H9 (cell line): ENCODE measurements around the gene ERC2. TPM values are rescaled to one million over a fixed set of nuclear protein-coding genes. Genes with fewer than 3 reads are reported as not detected.

Experiments used
- DNase-seq: peaks from one replicate; pipeline ENCODE4 v3.0.0-alpha.2; 2017
- H2AFZ ChIP-seq: one replicate; pipeline ENCODE4 v1.6.1; 2013; ENCODE audit warnings: mild to moderate bottlenecking, low read length, control low read depth, moderate library complexity
- H2AK5ac ChIP-seq: 2 replicates; pipeline ENCODE4 v1.6.1; 2013; ENCODE audit warnings: low read length, control low read depth, mixed read lengths; ENCODE audit not compliant: insufficient read length
- H2BK120ac ChIP-seq: one replicate; pipeline ENCODE4 v1.6.1; 2013; ENCODE audit warnings: low read depth, mild to moderate bottlenecking, low read length, control low read depth, inconsistent platforms; ENCODE audit not compliant: poor library complexity, severe bottlenecking
- H2BK12ac ChIP-seq: 2 replicates; pipeline ENCODE4 v1.6.1; 2013; ENCODE audit warnings: low read length, control low read depth, mixed read lengths, low read depth; ENCODE audit not compliant: insufficient read length
- H2BK15ac ChIP-seq: 2 replicates; pipeline ENCODE4 v1.6.1; 2013; ENCODE audit warnings: low read depth, low read length, control low read depth
- H2BK20ac ChIP-seq: one replicate; pipeline ENCODE4 v1.6.1; 2013; ENCODE audit warnings: low read depth, mild to moderate bottlenecking, low read length, control low read depth, inconsistent platforms; ENCODE audit not compliant: poor library complexity, severe bottlenecking
- H2BK5ac ChIP-seq: 2 replicates; pipeline ENCODE4 v1.6.1; 2013; ENCODE audit warnings: low read length, control low read depth, mixed read lengths; ENCODE audit not compliant: insufficient read length
- H3K14ac ChIP-seq: 2 replicates; pipeline ENCODE4 v1.6.1; 2013; ENCODE audit warnings: low read length, control low read depth; ENCODE audit not compliant: insufficient read depth
- H3K18ac ChIP-seq: 2 replicates; pipeline ENCODE4 v1.6.1; 2013; ENCODE audit warnings: low read depth, mild to moderate bottlenecking, mixed read lengths, low read length, control low read depth; ENCODE audit not compliant: insufficient read length
- H3K23ac ChIP-seq: 2 replicates; pipeline ENCODE4 v1.6.1; 2013; ENCODE audit warnings: low read length, control low read depth, mixed read lengths, low read depth; ENCODE audit not compliant: insufficient read length
- H3K23me2 ChIP-seq: 2 replicates; pipeline ENCODE4 v1.6.1; 2013; ENCODE audit warnings: low read depth, mild to moderate bottlenecking, mixed read lengths, low read length, control low read depth; ENCODE audit not compliant: insufficient read length, poor library complexity, severe bottlenecking
- H3K27ac ChIP-seq: 2 replicates; pipeline ENCODE4 v1.5.1; 2013; ENCODE audit warnings: low read length, control low read depth, mixed read lengths, low read depth; ENCODE audit not compliant: insufficient read length
- H3K27me3 ChIP-seq: 2 replicates; pipeline ENCODE4 v1.6.1; 2013; ENCODE audit warnings: low read length, control low read depth, inconsistent platforms; ENCODE audit not compliant: insufficient read depth
- H3K4ac ChIP-seq: 2 replicates; pipeline ENCODE4 v1.6.1; 2013; ENCODE audit warnings: low read depth, mild to moderate bottlenecking, control low read depth, inconsistent platforms, low read length, moderate library complexity
- H3K4me1 ChIP-seq: 2 replicates; pipeline ENCODE4 v1.6.1; 2013; ENCODE audit warnings: low read length, control low read depth, inconsistent platforms; ENCODE audit not compliant: insufficient read depth
- H3K4me2 ChIP-seq: 2 replicates; pipeline ENCODE4 v1.6.1; 2013; ENCODE audit warnings: low read length, control low read depth, mixed read lengths; ENCODE audit not compliant: insufficient read length, insufficient read depth
- H3K56ac ChIP-seq: 2 replicates; pipeline ENCODE4 v1.6.1; 2013; ENCODE audit warnings: low read depth, mild to moderate bottlenecking, mixed read lengths, low read length, control low read depth; ENCODE audit not compliant: insufficient read length
- H3K79me1 ChIP-seq: 2 replicates; pipeline ENCODE4 v1.6.1; 2013; ENCODE audit warnings: low read depth, mild to moderate bottlenecking, moderate library complexity, low read length, control low read depth, inconsistent platforms; ENCODE audit not compliant: insufficient read depth, poor library complexity, severe bottlenecking
- H3K79me2 ChIP-seq: 2 replicates; pipeline ENCODE4 v1.6.1; 2013; ENCODE audit warnings: low read length, control low read depth, inconsistent platforms; ENCODE audit not compliant: insufficient read depth
- H3K9ac ChIP-seq: 2 replicates; pipeline ENCODE4 v1.6.1; 2013; ENCODE audit warnings: low read length, control low read depth, mixed read lengths; ENCODE audit not compliant: insufficient read length; ENCODE audit errors: extremely low read depth
- H3K9me3 ChIP-seq: one replicate; pipeline ENCODE4 v1.6.1; 2013; ENCODE audit warnings: low read depth, low read length, inconsistent platforms; ENCODE audit not compliant: control insufficient read depth
- H3T11ph ChIP-seq: one replicate; pipeline ENCODE4 v1.6.1; 2013; ENCODE audit warnings: mild to moderate bottlenecking, low read length, control low read depth, inconsistent platforms
- H4K20me1 ChIP-seq: one replicate; pipeline ENCODE4 v1.6.1; 2013; ENCODE audit not compliant: control insufficient read depth, insufficient read length, insufficient read depth
- H4K5ac ChIP-seq: 2 replicates; pipeline ENCODE4 v1.6.1; 2013; ENCODE audit warnings: low read depth, mild to moderate bottlenecking, mixed read lengths, low read length, control low read depth; ENCODE audit not compliant: insufficient read length
- H4K8ac ChIP-seq: replicated peaks from 2 replicates; pipeline ENCODE4 v1.6.1; 2013; ENCODE audit warnings: low read length, control low read depth, mixed read lengths, low read depth; ENCODE audit not compliant: insufficient read length
- H4K91ac ChIP-seq: 2 replicates; pipeline ENCODE4 v1.6.1; 2013; ENCODE audit warnings: low read depth, mild to moderate bottlenecking, moderate library complexity, mixed read lengths, low read length, control low read depth; ENCODE audit not compliant: insufficient read length
- H3K27ac Mint-ChIP-seq, 3 experiments: 2 replicates in 2 of 3; 3 replicates in 1 of 3; pipeline ENCODE4 v1.8.0; 2020 to 2021; ENCODE audit warnings: mixed read lengths in 3 of 3, mild to moderate bottlenecking in 1 of 3, moderate library complexity in 1 of 3
- H3K27me3 Mint-ChIP-seq: 2 replicates; pipeline ENCODE4 v1.8.0; 2021; ENCODE audit warnings: low read depth, mild to moderate bottlenecking, moderate library complexity, mixed read lengths
- H3K36me3 Mint-ChIP-seq, 3 experiments: 2 replicates in 2 of 3; 3 replicates in 1 of 3; pipeline ENCODE4 v1.8.0; 2020 to 2021; ENCODE audit warnings: low read depth in 3 of 3, mixed read lengths in 3 of 3; ENCODE audit not compliant: insufficient read depth in 1 of 3
- H3K4me1 Mint-ChIP-seq, 2 experiments: 2 replicates each; pipeline ENCODE4 v1.8.0; 2020; ENCODE audit warnings: mixed read lengths in 2 of 2
- H3K4me3 Mint-ChIP-seq, 2 experiments: 2 replicates in 1 of 2; 3 replicates in 1 of 2; pipeline ENCODE4 v1.8.0; 2020 to 2021; ENCODE audit warnings: mild to moderate bottlenecking in 2 of 2, mixed read lengths in 2 of 2, moderate library complexity in 1 of 2
- H3K9me3 Mint-ChIP-seq, 2 experiments: 2 replicates in 1 of 2; 3 replicates in 1 of 2; pipeline ENCODE4 v1.8.0; 2020; ENCODE audit warnings: mild to moderate bottlenecking in 2 of 2, mixed read lengths in 2 of 2, moderate library complexity in 1 of 2
- CTCF ChIP-seq: fragments of 200-600 bp; sonication (generic); conservative IDR thresholded peaks from 3 replicates; pipeline ENCODE4 v1.8.0; 2021; ENCODE audit warnings: antibody characterized with exemption, mild to moderate bottlenecking
- WGBS: extraction: QIAGEN DNeasy Blood & Tissue Kit; methylation state at CpG from one replicate; pipeline ENCODE4 v1.1.7; 2013; ENCODE audit warnings: missing lambda C conversion rate, low lambda C conversion rate, mixed read lengths; ENCODE audit not compliant: insufficient read length; ENCODE audit errors: extremely low coverage; 5-methylcytosine and 5-hydroxymethylcytosine counted together
- total RNA-seq: library from RNA; stranded (reverse); gene quantifications from 2 replicates; pipeline ENCODE4 v1.2.1, GENCODE V29; 2021

ERC2 gene
- total RNA-seq, 1 experiment from 2014 or later = 15.4 TPM

DNA sequence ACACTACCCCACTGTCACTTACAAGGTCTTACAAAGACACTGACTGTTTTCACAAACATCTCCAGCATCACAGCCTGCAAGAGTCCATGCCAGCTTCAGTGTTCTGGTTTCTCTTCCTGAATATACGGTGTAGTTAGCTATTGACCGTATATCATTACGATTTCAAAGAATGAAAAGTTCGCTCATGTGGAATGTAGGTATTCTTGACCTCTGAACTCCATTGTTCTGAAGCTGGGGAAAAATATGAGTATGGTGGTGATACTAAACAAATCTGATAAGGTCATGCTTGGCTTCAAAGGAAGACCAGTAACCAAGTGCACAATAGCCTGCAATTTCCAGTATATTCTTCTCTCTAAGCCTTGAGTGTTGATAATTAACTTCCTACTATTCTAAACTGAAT lies 665.5 kb downstream of the ERC2 start:
- H4K8ac ChIP-seq = no peak overlapping the region
- H3K9ac ChIP-seq = no peak overlapping the region
- H3K27ac ChIP-seq = no peak overlapping the region
- no peaks in the 10 kb centered on the region for H3K9me3 ChIP-seq
- no peaks in the 10 kb centered on the region for H3K79me1 ChIP-seq
- H2AK5ac ChIP-seq = no peak overlapping the region
- no peak overlapping the region for H4K91ac ChIP-seq
- no peaks in the 10 kb centered on the region for H3K23me2 ChIP-seq
- H3K4me2 ChIP-seq = no peak overlapping the region
- no peaks in the 10 kb centered on the region for H4K20me1 ChIP-seq
- H2BK120ac ChIP-seq = no peak overlapping the region
- no peak overlapping the region for H3K4ac ChIP-seq
- H2BK20ac ChIP-seq = no peak overlapping the region
- H4K5ac ChIP-seq = no peak overlapping the region
- H3K56ac ChIP-seq = no peak overlapping the region
- no peaks in the 10 kb centered on the region for H3K27me3 ChIP-seq
- WGBS = no CpG with 5 or more reads among the region's 4 CpGs
- no peak overlapping the region for H3K23ac ChIP-seq
- H3K4me1 Mint-ChIP-seq = 0 out of 4 replicates have a peak, but pooled peaks cover 0 to 6% of the 10 kb centered on the region in 2 experiments
- H2BK12ac ChIP-seq = no peak overlapping the region
- H3K79me2 ChIP-seq = no peaks in the 10 kb centered on the region
- H3K27me3 Mint-ChIP-seq = no peaks in the 10 kb centered on the region
- no peak overlapping the region for H3T11ph ChIP-seq
- H2BK15ac ChIP-seq = no peak overlapping the region
- no peak overlapping the region for H3K18ac ChIP-seq
- TF ChIP-seq CTCF = no peak
- no peaks in the 10 kb centered on the region for H3K4me1 ChIP-seq
- no peak overlapping the region for H3K27ac Mint-ChIP-seq
- H3K4me3 Mint-ChIP-seq = no peak overlapping the region
- no peak for DNase-seq
- H2BK5ac ChIP-seq = no peak overlapping the region
- no peaks in the 10 kb centered on the region for H3K36me3 Mint-ChIP-seq
- H3K14ac ChIP-seq = no peak overlapping the region
- no peak overlapping the region for H2AFZ ChIP-seq
- no peaks in the 10 kb centered on the region; a peak in 1 of 5 replicates for H3K9me3 Mint-ChIP-seq
